ENCODE measurements around the gene EIF2D.
"Not testable (repeated sequence)": the region's sequence is repeated elsewhere in the genome, so short reads cannot be mapped to it uniquely, and the experiment has no call there.

EIF2D gene

GRCh38 chr1:206582537-206582936 lies 29.7 kb downstream of the EIF2D start:
- H3K4me3 ChIP-seq (ENCODE audit: low read depth, low read length): no peak overlapping the region

GRCh38 chr1:206581571-206581981 lies 30.7 kb downstream of the EIF2D start:
- H3K4me3 ChIP-seq (ENCODE audit: low read depth, low read length): no peak overlapping the region
- no peak for TF ChIP-seq CTCF (IDR thresholded peaks at IDR 0.05; ENCODE audit: low read depth, low read length, missing control alignments)
- no peak for DNase-seq (ENCODE audit: low read depth)
- in situ Hi-C loops (cut with HindIII; ENCODE audit: low sequenced_read_pairs): no loop called here

More at GRCh38 chr1:206582537-206582936, 29.7 kb downstream of the EIF2D start:
- in situ Hi-C loops (cut with HindIII; ENCODE audit: low sequenced_read_pairs): no loop called here
- no peak for DNase-seq (ENCODE audit: low read depth)
- TF ChIP-seq CTCF (IDR thresholded peaks at IDR 0.05; ENCODE audit: low read depth, low read length, missing control alignments): no peak

- DNase-seq (ENCODE audit: low read depth); H3K4me3 ChIP-seq (ENCODE audit: low read depth, low read length); in situ Hi-C loops (cut with HindIII; ENCODE audit: low sequenced_read_pairs): not testable (repeated sequence)
Observed at GRCh38 chr1:206581114-206581497, 31.2 kb downstream of the EIF2D start.

- DNase-seq (ENCODE audit: low read depth): no peak
- H3K4me3 ChIP-seq (ENCODE audit: low read depth, low read length): no peak overlapping the region
- no peak for TF ChIP-seq CTCF (IDR thresholded peaks at IDR 0.05; ENCODE audit: low read depth, low read length, missing control alignments)
Observed at GRCh38 chr1:206580438-206581113, 31.7 kb downstream of the EIF2D start.

GRCh38 chr1:206579747-206580437 lies 32.4 kb downstream of the EIF2D start:
- H3K4me3 ChIP-seq (ENCODE audit: low read depth, low read length): no peak overlapping the region
- no peak for DNase-seq (ENCODE audit: low read depth)
- in situ Hi-C loops (cut with HindIII; ENCODE audit: low sequenced_read_pairs): no loop called here
- TF ChIP-seq CTCF (IDR thresholded peaks at IDR 0.05; ENCODE audit: low read depth, low read length, missing control alignments): no peak

More at GRCh38 chr1:206580438-206581113, 31.7 kb downstream of the EIF2D start:
- in situ Hi-C loops (cut with HindIII; ENCODE audit: low sequenced_read_pairs): no loop called here

GRCh38 chr1:206578978-206579374 lies 33.3 kb downstream of the EIF2D start:
- no peak for DNase-seq (ENCODE audit: low read depth)
- no peak overlapping the region for H3K4me3 ChIP-seq (ENCODE audit: low read depth, low read length)
- TF ChIP-seq CTCF (IDR thresholded peaks at IDR 0.05; ENCODE audit: low read depth, low read length, missing control alignments): no peak
- in situ Hi-C loops (cut with HindIII; ENCODE audit: low sequenced_read_pairs): no loop called here

Measured in astrocyte of the cerebellum (primary cell).